Vagina (tissue), 2 donors: ENCODE results near the gene SPATS2. TPM values are rescaled to one million over a fixed set of nuclear protein-coding genes. Genes with fewer than 3 reads are reported as not detected.
"Not testable (repeated sequence)": the region's sequence is repeated elsewhere in the genome, so short reads cannot be mapped to it uniquely, and the experiment has no call there.

Source experiments
- DNase-seq, 2 donors: peaks; one replicate each; pipeline ENCODE4 v3.0.0-alpha.2; 2017; ENCODE audit errors: extremely low spot score in 2 of 2
- H3K27ac ChIP-seq: fragments of 200-600 bp; sonication (generic); one replicate; pipeline ENCODE4 v1.5.1; 2019
- H3K27me3 ChIP-seq: fragments of 200-600 bp; sonication (generic); one replicate; pipeline ENCODE4 v1.5.1; 2019
- H3K36me3 ChIP-seq, 2 donors: fragments of 200-600 bp; sonication (generic); one replicate each; pipeline ENCODE4 v1.5.1; 2017 to 2019
- H3K4me1 ChIP-seq: fragments of 200-600 bp; sonication (generic); one replicate; pipeline ENCODE4 v1.5.1; 2019
- H3K4me3 ChIP-seq, 2 donors: fragments of 200-600 bp; sonication (generic); 1 replicate in 1 of 2; 2 replicates in 1 of 2; pipeline ENCODE4 v1.5.1; 2016 to 2019
- H3K9me3 ChIP-seq: fragments of 200-600 bp; sonication (generic); one replicate; pipeline ENCODE4 v1.5.1; 2019
- CTCF ChIP-seq, 3 experiments: fragments of 450-650 bp in 2 of 3; fragments of 200-600 bp in 1 of 3; sonication (generic) in 1 of 3; IDR thresholded peaks; one replicate each; pipeline ENCODE4 v1.5.1; 2017 to 2019; ENCODE audit warnings: antibody characterized with exemption in 3 of 3, mild to moderate bottlenecking in 2 of 3, moderate library complexity in 2 of 3
- POLR2A ChIP-seq, 2 donors: fragments of 450-650 bp; IDR thresholded peaks; one replicate each; pipeline ENCODE4 v1.6.1; 2017; ENCODE audit warnings: antibody characterized with exemption in 2 of 2, mild to moderate bottlenecking in 2 of 2, moderate library complexity in 2 of 2
- POLR2AphosphoS5 ChIP-seq, 2 donors: sonication (generic); formaldehyde crosslinking; IDR thresholded peaks; one replicate each; pipeline ENCODE4 v1.9.0; 2017; ENCODE audit warnings: antibody characterized with exemption in 2 of 2, mild to moderate bottlenecking in 2 of 2, low read depth in 1 of 2; ENCODE audit not compliant: insufficient read depth in 1 of 2
- intact Hi-C: fragments of 100-400 bp; cut with DNase I; formaldehyde crosslinking; loops from one replicate; pipeline ENCODE4 v1.15.1; 2023
- total RNA-seq: library from RNA; depleted of rRNA; stranded (reverse); fragments of >200 nt; gene quantifications from one replicate; pipeline ENCODE4 v1.2.3, GENCODE V29; 2016

The SPATS2 gene
- total RNA-seq, 1 donor from 2014 or later, result 28.0 TPM

GRCh38 chr12:49505672-49506071 is 138.4 kb downstream of the SPATS2 start:
- DNase-seq, result no peak
- no peaks in the 10 kb centered on the region for H3K9me3 ChIP-seq
- H3K36me3 ChIP-seq, result peaks cover 0 to 7% of the 10 kb centered on the region in 2 donors
- no peak for TF ChIP-seq POLR2AphosphoS5 (IDR thresholded peaks at IDR 0.05; ENCODE audit: insufficient read depth in 1 of 2, low read depth in 1 of 2)
- no peak for TF ChIP-seq POLR2A (IDR thresholded peaks at IDR 0.05)
- no peaks in the 10 kb centered on the region for H3K4me1 ChIP-seq
- H3K4me3 ChIP-seq, result no peak overlapping the region
- H3K27me3 ChIP-seq, result no peaks in the 10 kb centered on the region
- no peak overlapping the region for H3K27ac ChIP-seq
- intact Hi-C loops, result no loop called here

GRCh38 chr12:49507139-49507538 is 139.9 kb downstream of the SPATS2 start:
- intact Hi-C loops, result no loop called here
- Histone ChIP-seq H3K27me3 (no peaks in the 10 kb centered on the region), H3K36me3 (no peaks in the 10 kb centered on the region), H3K9me3 (no peaks in the 10 kb centered on the region), H3K27ac (no peak overlapping the region), H3K4me1 (no peaks in the 10 kb centered on the region), H3K4me3 (no peak overlapping the region)
- DNase-seq, result no peak
- TF ChIP-seq CTCF (IDR thresholded peaks at IDR 0.05) (no peak), POLR2A (IDR thresholded peaks at IDR 0.05) (no peak), POLR2AphosphoS5 (IDR thresholded peaks at IDR 0.05; ENCODE audit: insufficient read depth in 1 of 2, low read depth in 1 of 2) (no peak)

GRCh38 chr12:49509681-49510080 is 142.4 kb downstream of the SPATS2 start:
- not testable (repeated sequence) for DNase-seq, H3K4me1 ChIP-seq
- intact Hi-C loops, result loop anchor here (5.0 kb wide), 1 partner anchor 152 kb away; no protein-coding TSS in a partner anchor

GRCh38 chr12:49511410-49511809 is 144.1 kb downstream of the SPATS2 start:
- no peaks in the 10 kb centered on the region for H3K9me3 ChIP-seq
- H3K27me3 ChIP-seq, result no peaks in the 10 kb centered on the region
- H3K36me3 ChIP-seq, result no peaks in the 10 kb centered on the region
- no peaks in the 10 kb centered on the region for H3K4me1 ChIP-seq
- intact Hi-C loops, result loop anchor here (5.0 kb wide), 1 partner anchor 154 kb away; no protein-coding TSS in a partner anchor
- DNase-seq, result no peak
- TF ChIP-seq POLR2AphosphoS5 (IDR thresholded peaks at IDR 0.05; ENCODE audit: insufficient read depth in 1 of 2, low read depth in 1 of 2) (no peak), CTCF (IDR thresholded peaks at IDR 0.05) (no peak), POLR2A (IDR thresholded peaks at IDR 0.05) (no peak)
- H3K4me3 ChIP-seq, result no peak overlapping the region
- no peak overlapping the region for H3K27ac ChIP-seq

More at GRCh38 chr12:49509681-49510080, 142.4 kb downstream of the SPATS2 start:
- not testable (repeated sequence) for H3K27me3 ChIP-seq, H3K36me3 ChIP-seq, H3K27ac ChIP-seq, H3K4me3 ChIP-seq, H3K9me3 ChIP-seq

GRCh38 chr12:49512546-49512945 is 145.3 kb downstream of the SPATS2 start:
- TF ChIP-seq CTCF (IDR thresholded peaks at IDR 0.05) (no peak), POLR2A (IDR thresholded peaks at IDR 0.05) (no peak), POLR2AphosphoS5 (IDR thresholded peaks at IDR 0.05; ENCODE audit: insufficient read depth in 1 of 2, low read depth in 1 of 2) (no peak)
- Histone ChIP-seq H3K27ac (no peak overlapping the region), H3K4me3 (no peak overlapping the region), H3K27me3 (no peaks in the 10 kb centered on the region), H3K4me1 (no peaks in the 10 kb centered on the region), H3K9me3 (no peaks in the 10 kb centered on the region), H3K36me3 (no peaks in the 10 kb centered on the region)
- intact Hi-C loops, result loop anchor here (5.0 kb wide), 1 partner anchor 155 kb away; no protein-coding TSS in a partner anchor
- no peak for DNase-seq

- Histone ChIP-seq H3K27me3 (no peaks in the 10 kb centered on the region), H3K4me3 (no peak overlapping the region), H3K4me1 (no peaks in the 10 kb centered on the region), H3K27ac (no peak overlapping the region), H3K9me3 (no peaks in the 10 kb centered on the region), H3K36me3 (no peaks in the 10 kb centered on the region)
- no peak for TF ChIP-seq POLR2AphosphoS5 (IDR thresholded peaks at IDR 0.05; ENCODE audit: insufficient read depth in 1 of 2, low read depth in 1 of 2)
- no peak for DNase-seq
- intact Hi-C loops, result no loop called here
Measured at GRCh38 chr12:49515266-49515665, 148.0 kb downstream of the SPATS2 start.
